ENCODE measurements around the gene RAPGEF4. TPM values are rescaled to one million over a fixed set of nuclear protein-coding genes. Genes with fewer than 3 reads are reported as not detected.

RAPGEF4 gene
- total and polyA plus RNA-seq, 2 of the 13 experiments (the other 11 are each of a cell fraction or from before 2014, with no cell fraction given): 0.78 to 0.91 TPM

- TF ChIP-seq ZNF430 (CRISPR knock-in tag; IDR thresholded peaks at IDR 0.05) (no peak), KLF13 (CRISPR knock-in tag; IDR thresholded peaks at IDR 0.05) (no peak), TFDP1 (CRISPR knock-in tag; IDR thresholded peaks at IDR 0.05; ENCODE audit: borderline replicate concordance) (no peak), ZNF292 (CRISPR knock-in tag; IDR thresholded peaks at IDR 0.05; ENCODE audit: borderline replicate concordance, low read depth) (no peak), SNAPC2 (CRISPR knock-in tag; IDR thresholded peaks at IDR 0.05) (0 out of 2 replicates have a peak, but pooled peaks have one; percentile 23), NRL (CRISPR knock-in tag; IDR thresholded peaks at IDR 0.05; ENCODE audit: borderline replicate concordance) (no peak), IRF2 (CRISPR knock-in tag; IDR thresholded peaks at IDR 0.05) (0 out of 2 replicates have a peak, but pooled peaks have one; percentile 8), ZNF343 (CRISPR knock-in tag; IDR thresholded peaks at IDR 0.05) (no peak), ZNF263 (CRISPR knock-in tag; IDR thresholded peaks at IDR 0.05) (no peak), KIAA2018 (CRISPR knock-in tag; IDR thresholded peaks at IDR 0.05; ENCODE audit: borderline replicate concordance) (no peak), CREBL2 (CRISPR knock-in tag; IDR thresholded peaks at IDR 0.05; ENCODE audit: borderline replicate concordance) (no peak), ARNT2 (CRISPR knock-in tag; IDR thresholded peaks at IDR 0.05; ENCODE audit: low read depth) (no peak), ZMAT5 (CRISPR knock-in tag; IDR thresholded peaks at IDR 0.05; ENCODE audit: borderline replicate concordance, low read depth) (no peak), ZNF747 (CRISPR knock-in tag; IDR thresholded peaks at IDR 0.05; ENCODE audit: borderline replicate concordance) (no peak), NFE2L2 (IDR thresholded peaks at IDR 0.05; ENCODE audit: low read length) (no peak), CC2D1A (CRISPR knock-in tag; IDR thresholded peaks at IDR 0.05) (no peak), XRCC5 (optimal IDR thresholded peaks at IDR 0.05; ENCODE audit: low read length) (no peak), SP140L (CRISPR knock-in tag; IDR thresholded peaks at IDR 0.05; ENCODE audit: borderline replicate concordance) (no peak), HOXA9 (CRISPR knock-in tag; IDR thresholded peaks at IDR 0.05; ENCODE audit: borderline replicate concordance) (no peak), GABPA (IDR thresholded peaks at IDR 0.05; ENCODE audit: low read depth, low read length) (no peak), GABPA (CRISPR knock-in tag; IDR thresholded peaks at IDR 0.05; ENCODE audit: low read depth) (no peak; the same call in 1 of the 2 replicates)
Measured at GRCh38 chr2:173048897-173049661, 313.4 kb downstream of the RAPGEF4 start (continued).

Measured in HepG2 (cell line).